B cell (primary cell): Measurements from ENCODE around the gene ATP10B. TPM values are rescaled to one million over a fixed set of nuclear protein-coding genes. Genes with fewer than 3 reads are reported as not detected.
"Not testable (repeated sequence)": the region's sequence is repeated elsewhere in the genome, so short reads cannot be mapped to it uniquely, and the experiment has no call there.

ENCODE experiments used
- ATAC-seq: fragments of 200-7000 bp; cut with Tn5 transposase; one replicate; pipeline ENCODE4 v1.10.0; 2021; ENCODE audit warnings: low read depth, mild to moderate bottlenecking, moderate number of reproducible peaks, moderate library complexity
- CTCF ChIA-PET: fragments of 350-600 bp; sonication (Branson Sonifier 250); formaldehyde crosslinking; loops from one replicate; lab custom pipeline; 2021; ENCODE audit warnings: antibody characterized with exemption, inconsistent platforms; lab: Charles Lee
- POLR2A ChIA-PET: fragments of 350-600 bp; sonication (Branson Sonifier 250); formaldehyde crosslinking; loops from one replicate; lab custom pipeline; 2021; ENCODE audit warnings: antibody characterized with exemption; lab: Charles Lee
- DNase-seq: peaks from one replicate; pipeline ENCODE4 v3.0.0; 2013
- H2AFZ ChIP-seq: 2 replicates; pipeline ENCODE4 v1.6.1; 2012; ENCODE audit warnings: mild to moderate bottlenecking, low read depth, low read length; ENCODE audit not compliant: insufficient read depth, poor library complexity, severe bottlenecking
- H3K27ac ChIP-seq, 2 donors: 1 replicate in 1 of 2; 2 replicates in 1 of 2; pipeline ENCODE4 v1.5.1; 2012 to 2013; ENCODE audit warnings: low read length in 2 of 2, mild to moderate bottlenecking in 2 of 2, moderate library complexity in 1 of 2
- H3K27me3 ChIP-seq, 4 experiments: fragments of 200-600 bp in 1 of 4; sonication (generic) in 1 of 4; replicated peaks in 1 of 4; 1 replicate in 2 of 4; 2 replicates in 2 of 4; pipeline versions ENCODE4 v1.6.1 to v1.7.0; 2013 to 2016; ENCODE audit warnings: low read length in 3 of 4, mild to moderate bottlenecking in 2 of 4, mixed read lengths in 1 of 4, moderate library complexity in 1 of 4; ENCODE audit not compliant: insufficient read depth in 4 of 4, control insufficient read depth in 3 of 4; ENCODE audit errors: control extremely low read depth in 1 of 4
- H3K36me3 ChIP-seq, 2 experiments: replicated peaks in 1 of 2; 1 replicate in 1 of 2; 2 replicates in 1 of 2; pipeline versions ENCODE4 v1.6.1 to v1.7.1; 2013; ENCODE audit warnings: low read length in 1 of 2; ENCODE audit not compliant: insufficient read depth in 2 of 2, control insufficient read depth in 1 of 2; ENCODE audit errors: control extremely low read depth in 1 of 2, extremely low read depth in 1 of 2
- H3K4me1 ChIP-seq, 2 donors: fragments of 200-600 bp in 1 of 2; sonication (generic) in 1 of 2; 1 replicate in 1 of 2; 2 replicates in 1 of 2; pipeline versions ENCODE4 v1.5.1 to v1.6.1; 2013 to 2017; ENCODE audit warnings: low read length in 2 of 2; ENCODE audit not compliant: control insufficient read depth in 2 of 2, insufficient read depth in 2 of 2
- H3K4me2 ChIP-seq: replicated peaks from 2 replicates; pipeline ENCODE3; 2012; ENCODE audit warnings: mild to moderate bottlenecking, low read depth, low read length; ENCODE audit not compliant: poor library complexity, severe bottlenecking
- H3K4me3 ChIP-seq, 5 experiments: fragments of 200-600 bp in 1 of 5; sonication (generic) in 1 of 5; 1 replicate in 3 of 5; 2 replicates in 2 of 5; pipeline versions ENCODE4 v1.5.1 to v1.7.0; 2011 to 2016; ENCODE audit warnings: low read length in 4 of 5, mild to moderate bottlenecking in 4 of 5, low read depth in 2 of 5, control low read depth in 1 of 5, moderate library complexity in 1 of 5; ENCODE audit not compliant: insufficient read depth in 1 of 5; ENCODE audit errors: control extremely low read depth in 1 of 5, extremely low read depth in 1 of 5
- H3K79me2 ChIP-seq: fragments of 200-600 bp; sonication (generic); one replicate; pipeline ENCODE4 v1.6.0; 2016; ENCODE audit warnings: low read length; ENCODE audit not compliant: control insufficient read depth, insufficient read depth
- H3K9ac ChIP-seq: fragments of 200-600 bp; sonication (generic); 2 replicates; pipeline ENCODE4 v1.6.1; 2017; ENCODE audit warnings: mild to moderate bottlenecking, low read length, moderate library complexity
- H3K9me3 ChIP-seq, 3 donors: one replicate each; pipeline versions ENCODE4 v1.6.1 to v1.7.1; 2013; ENCODE audit warnings: low read length in 2 of 3; ENCODE audit not compliant: control insufficient read depth in 2 of 3, insufficient read depth in 1 of 3; ENCODE audit errors: control extremely low read depth in 1 of 3
- H4K20me1 ChIP-seq: 2 replicates; pipeline ENCODE4 v1.6.0; 2012; ENCODE audit warnings: mild to moderate bottlenecking, low read length; ENCODE audit not compliant: insufficient read depth, control insufficient read depth, poor library complexity, severe bottlenecking
- H3K27ac Mint-ChIP-seq: one replicate; pipeline ENCODE4 v1.8.0; 2021; ENCODE audit warnings: mixed read lengths
- H3K27me3 Mint-ChIP-seq: one replicate; pipeline ENCODE4 v1.8.0; 2021; ENCODE audit warnings: mixed read lengths
- H3K4me1 Mint-ChIP-seq: one replicate; pipeline ENCODE4 v1.8.0; 2021; ENCODE audit warnings: mixed read lengths
- H3K4me3 Mint-ChIP-seq: one replicate; pipeline ENCODE4 v1.8.0; 2021; ENCODE audit warnings: mixed read lengths
- H3K9me3 Mint-ChIP-seq: one replicate; pipeline ENCODE4 v1.8.0; 2022; ENCODE audit warnings: mixed read lengths; ENCODE audit not compliant: insufficient read depth
- EZH2 ChIP-seq: IDR thresholded peaks from 2 replicates; pipeline ENCODE4 v1.6.1; 2012; ENCODE audit warnings: borderline replicate concordance, low read depth, mild to moderate bottlenecking, moderate library complexity, low read length; ENCODE audit not compliant: insufficient read depth, poor library complexity, severe bottlenecking
- WGBS: methylation state at CpG from one replicate; pipeline ENCODE4 v1.1.5; 2013; ENCODE audit warnings: missing lambda C conversion rate; ENCODE audit not compliant: insufficient coverage; 5-methylcytosine and 5-hydroxymethylcytosine counted together
- intact Hi-C: fragments of 100-400 bp; cut with micrococcal nuclease; formaldehyde crosslinking; loops from one replicate; pipeline ENCODE4 v1.10.0; 2022
- polyA plus RNA-seq: library from polyadenylated mRNA; depleted of rRNA; stranded (reverse); fragments of >200 nt; gene quantifications from 2 replicates; pipeline ENCODE4 v1.2.3, GENCODE V29; 2012
- total RNA-seq, 2 donors: library from RNA; stranded (reverse); fragments of 120-200 nt in 1 of 2; gene quantifications; 1 replicate in 1 of 2; 2 replicates in 1 of 2; pipeline versions ENCODE4 v1.2.3 to v1.2.4, GENCODE V29; 2013 to 2022
- TF ChIP-seq, protein P1 (sequence below): fragments of 200-600 bp; IDR thresholded peaks from one replicate; pipeline ENCODE4 v1.8.0; 2022; ENCODE audit warnings: antibody characterized with exemption, mild to moderate bottlenecking

The ATP10B gene
- total and polyA plus RNA-seq, 2 donors (not counting 1 experiment from before 2014, with no cell fraction given), result not detected

DNA sequence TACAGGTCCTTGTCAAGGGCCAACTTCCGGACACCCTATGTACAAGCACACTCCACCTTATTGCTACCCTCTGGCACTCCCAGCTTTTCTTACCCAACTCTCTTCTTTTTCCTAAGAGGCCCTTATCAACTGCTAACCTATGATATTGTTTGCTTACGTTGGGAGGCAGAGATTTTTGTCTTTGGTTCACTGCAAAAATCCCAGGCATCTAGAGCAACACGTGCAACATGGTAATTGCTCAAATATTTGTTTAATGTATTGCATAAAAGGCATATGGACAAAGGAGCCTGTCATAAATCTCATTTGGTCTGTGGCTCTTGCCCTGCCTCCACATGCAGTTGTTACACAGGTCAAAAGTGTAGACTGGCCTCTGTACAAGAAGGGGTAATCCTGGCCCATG, 35.8 kb upstream of the ATP10B start:
- no peaks in the 10 kb centered on the region for H3K4me1 Mint-ChIP-seq
- no peaks in the 10 kb centered on the region for H3K4me1 ChIP-seq
- peaks cover 6% of the 10 kb centered on the region for H3K27me3 Mint-ChIP-seq
- no peak overlapping the region for H2AFZ ChIP-seq
- no peaks in the 10 kb centered on the region for H4K20me1 ChIP-seq
- ChIA-PET CTCF (no interaction called here), POLR2A (no interaction called here)
- no peaks in the 10 kb centered on the region for H3K9me3 ChIP-seq
- no peak overlapping the region for H3K4me2 ChIP-seq
- no peak overlapping the region for H3K9ac ChIP-seq
- intact Hi-C loops, result no loop called here
- no peak for ATAC-seq
- TF ChIP-seq, protein P1, sequence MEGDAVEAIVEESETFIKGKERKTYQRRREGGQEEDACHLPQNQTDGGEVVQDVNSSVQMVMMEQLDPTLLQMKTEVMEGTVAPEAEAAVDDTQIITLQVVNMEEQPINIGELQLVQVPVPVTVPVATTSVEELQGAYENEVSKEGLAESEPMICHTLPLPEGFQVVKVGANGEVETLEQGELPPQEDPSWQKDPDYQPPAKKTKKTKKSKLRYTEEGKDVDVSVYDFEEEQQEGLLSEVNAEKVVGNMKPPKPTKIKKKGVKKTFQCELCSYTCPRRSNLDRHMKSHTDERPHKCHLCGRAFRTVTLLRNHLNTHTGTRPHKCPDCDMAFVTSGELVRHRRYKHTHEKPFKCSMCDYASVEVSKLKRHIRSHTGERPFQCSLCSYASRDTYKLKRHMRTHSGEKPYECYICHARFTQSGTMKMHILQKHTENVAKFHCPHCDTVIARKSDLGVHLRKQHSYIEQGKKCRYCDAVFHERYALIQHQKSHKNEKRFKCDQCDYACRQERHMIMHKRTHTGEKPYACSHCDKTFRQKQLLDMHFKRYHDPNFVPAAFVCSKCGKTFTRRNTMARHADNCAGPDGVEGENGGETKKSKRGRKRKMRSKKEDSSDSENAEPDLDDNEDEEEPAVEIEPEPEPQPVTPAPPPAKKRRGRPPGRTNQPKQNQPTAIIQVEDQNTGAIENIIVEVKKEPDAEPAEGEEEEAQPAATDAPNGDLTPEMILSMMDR, result no peak
- TF ChIP-seq EZH2, result no peak
- WGBS, result 100% methylated on average over 1 of the region's 3 CpGs
- H3K9me3 Mint-ChIP-seq, result no peaks in the 10 kb centered on the region
- H3K4me3 Mint-ChIP-seq, result no peak overlapping the region
- peaks cover 0 to 2% (median 0%) of the 10 kb centered on the region in 4 experiments for H3K27me3 ChIP-seq
- H3K27ac ChIP-seq, result no peak overlapping the region
- H3K79me2 ChIP-seq, result no peaks in the 10 kb centered on the region
- no peak overlapping the region for H3K27ac Mint-ChIP-seq
- H3K4me3 ChIP-seq, result no peak overlapping the region
- no peak for DNase-seq
- no peaks in the 10 kb centered on the region for H3K36me3 ChIP-seq

DNA sequence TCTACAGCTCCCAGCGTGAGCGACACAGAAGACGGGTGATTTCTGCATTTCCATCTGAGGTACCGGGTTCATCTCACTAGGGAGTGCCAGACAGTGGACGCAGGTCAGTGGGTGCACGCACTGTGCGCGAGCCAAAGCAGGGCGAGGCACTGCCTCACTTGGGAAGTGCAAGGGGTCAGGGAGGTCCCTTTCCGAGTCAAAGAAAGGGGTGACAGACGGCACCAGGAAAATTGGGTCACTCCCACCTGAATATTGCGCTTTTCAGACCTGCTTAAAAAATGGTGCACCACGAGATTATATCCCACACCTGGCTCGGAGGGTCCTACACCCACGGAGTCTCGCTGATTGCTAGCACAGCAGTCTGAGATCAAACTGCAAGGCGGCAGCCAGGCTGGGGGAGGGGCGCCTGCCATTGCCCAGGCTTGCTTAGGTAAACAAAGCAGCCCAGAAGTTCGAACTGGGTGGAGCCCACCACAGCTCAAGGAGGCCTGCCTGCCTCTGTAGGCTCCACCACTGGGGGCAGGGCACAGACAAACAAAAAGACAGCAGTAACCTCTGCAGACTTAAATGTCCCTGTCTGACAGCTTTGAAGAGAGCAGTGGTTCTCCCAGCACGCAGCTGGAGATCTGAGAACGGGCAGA, 21.7 kb upstream of the ATP10B start:
- WGBS, result 51% methylated on average over 10 of the region's 21 CpGs
- ATAC-seq, H3K4me3 Mint-ChIP-seq, H3K36me3 ChIP-seq, H3K79me2 ChIP-seq, H3K27ac Mint-ChIP-seq, H2AFZ ChIP-seq, H3K4me3 ChIP-seq, H3K4me1 ChIP-seq, H3K27me3 Mint-ChIP-seq, intact Hi-C loops, H3K27me3 ChIP-seq, H3K9ac ChIP-seq, POLR2A ChIA-PET, H3K27ac ChIP-seq, H3K9me3 ChIP-seq, DNase-seq, H3K4me2 ChIP-seq, H3K9me3 Mint-ChIP-seq, H3K4me1 Mint-ChIP-seq, CTCF ChIA-PET, H4K20me1 ChIP-seq: not testable (repeated sequence)
